B cell (primary cell): Measurements from ENCODE around the gene AHCTF1.

ENCODE experiments used
- EZH2 ChIP-seq: IDR thresholded peaks from 2 replicates; pipeline ENCODE4 v1.6.1; 2012; ENCODE audit warnings: borderline replicate concordance, low read depth, mild to moderate bottlenecking, moderate library complexity, low read length; ENCODE audit not compliant: insufficient read depth, poor library complexity, severe bottlenecking
- TF ChIP-seq, protein P1 (sequence below): fragments of 200-600 bp; IDR thresholded peaks from one replicate; pipeline ENCODE4 v1.8.0; 2022; ENCODE audit warnings: antibody characterized with exemption, mild to moderate bottlenecking

DNA sequence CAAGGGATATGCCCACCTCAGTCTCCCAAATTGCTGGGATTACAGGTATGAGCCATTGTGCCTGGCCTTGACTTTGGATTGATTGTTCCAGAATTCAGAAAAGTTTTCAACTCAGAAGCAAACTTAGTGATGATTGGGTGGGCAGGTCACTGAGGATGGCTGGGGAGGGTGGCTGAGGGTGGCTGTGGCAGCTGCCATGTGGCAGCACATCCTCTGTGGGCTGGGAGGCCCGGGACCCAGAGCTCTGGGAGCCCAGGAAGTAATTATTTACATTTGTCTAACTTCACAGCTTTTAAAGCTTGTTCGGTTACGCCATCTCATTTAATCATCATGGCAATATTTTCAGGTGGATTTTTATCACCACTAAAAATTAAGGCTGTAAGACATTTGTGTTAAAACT lies 131.4 kb downstream of the AHCTF1 start:
- TF ChIP-seq, protein P1, sequence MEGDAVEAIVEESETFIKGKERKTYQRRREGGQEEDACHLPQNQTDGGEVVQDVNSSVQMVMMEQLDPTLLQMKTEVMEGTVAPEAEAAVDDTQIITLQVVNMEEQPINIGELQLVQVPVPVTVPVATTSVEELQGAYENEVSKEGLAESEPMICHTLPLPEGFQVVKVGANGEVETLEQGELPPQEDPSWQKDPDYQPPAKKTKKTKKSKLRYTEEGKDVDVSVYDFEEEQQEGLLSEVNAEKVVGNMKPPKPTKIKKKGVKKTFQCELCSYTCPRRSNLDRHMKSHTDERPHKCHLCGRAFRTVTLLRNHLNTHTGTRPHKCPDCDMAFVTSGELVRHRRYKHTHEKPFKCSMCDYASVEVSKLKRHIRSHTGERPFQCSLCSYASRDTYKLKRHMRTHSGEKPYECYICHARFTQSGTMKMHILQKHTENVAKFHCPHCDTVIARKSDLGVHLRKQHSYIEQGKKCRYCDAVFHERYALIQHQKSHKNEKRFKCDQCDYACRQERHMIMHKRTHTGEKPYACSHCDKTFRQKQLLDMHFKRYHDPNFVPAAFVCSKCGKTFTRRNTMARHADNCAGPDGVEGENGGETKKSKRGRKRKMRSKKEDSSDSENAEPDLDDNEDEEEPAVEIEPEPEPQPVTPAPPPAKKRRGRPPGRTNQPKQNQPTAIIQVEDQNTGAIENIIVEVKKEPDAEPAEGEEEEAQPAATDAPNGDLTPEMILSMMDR: no peak
- TF ChIP-seq EZH2: no peak
